Measurements from ENCODE around the gene CD300A. TPM values are rescaled to one million over a fixed set of nuclear protein-coding genes. Genes with fewer than 3 reads are reported as not detected.

CD300A gene
- total RNA-seq = 1 to 10 TPM; 3.7 to 7.0 (median 5.2) TPM
- long read RNA-seq, donor 1, transcript CD300A-202 (7 exons, 1,858 nt) = major isoform, 6 of 7 reads
- long read RNA-seq, donor 1, partial matches to known transcripts = 0 of 7 reads
- long read RNA-seq, donor 1, other reads (novel, unspliced or antisense) = 1 of 7 reads
- long read RNA-seq, donor 2, transcript CD300A-202 (7 exons, 1,858 nt) = major isoform, 5 of 7 reads
- long read RNA-seq, donor 2, partial matches to known transcripts = 0 of 7 reads
- long read RNA-seq, donor 2, other reads (novel, unspliced or antisense) = 1 of 7 reads

DNA sequence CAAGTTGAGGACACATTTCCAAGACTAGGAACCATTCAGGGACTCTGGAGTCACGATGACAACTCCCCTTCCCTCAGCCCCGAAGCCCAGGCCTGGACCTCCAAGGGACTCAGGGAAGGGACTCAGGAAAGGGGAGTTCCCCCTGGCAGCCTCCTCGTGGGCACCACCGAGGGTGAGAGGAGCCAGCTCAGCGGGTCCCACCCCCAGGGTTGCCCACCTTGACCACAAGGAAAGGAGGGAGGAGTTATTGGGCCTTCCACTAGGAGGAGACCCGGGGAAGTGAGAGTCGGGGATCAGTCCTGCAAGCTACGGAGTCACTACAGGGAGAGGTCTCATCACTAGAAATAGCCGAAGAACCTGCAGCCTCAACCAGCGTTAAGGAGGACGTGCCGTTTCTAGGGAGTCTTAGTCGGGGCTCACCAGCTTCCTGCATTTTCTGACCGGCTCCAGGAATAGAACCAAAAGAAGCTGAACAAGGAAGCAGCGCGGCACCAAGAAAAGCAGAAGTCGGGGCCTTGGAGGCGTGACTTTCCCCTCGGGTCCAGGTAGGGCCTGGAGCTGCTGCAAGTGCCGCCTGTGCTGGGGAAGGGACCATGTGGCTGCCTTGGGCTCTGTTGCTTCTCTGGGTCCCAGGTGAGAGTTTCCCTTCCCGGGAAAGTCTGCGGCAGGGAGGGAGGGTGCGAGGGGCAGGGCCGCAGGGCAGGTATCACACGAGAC lies at the start of gene CD300A:
Gene CD300A (plus strand): TSS at position 524 of the 717 bp plus-strand sequence. CDS start 70 bp downstream, at position 594.
- TF ChIP-seq, protein P1, sequence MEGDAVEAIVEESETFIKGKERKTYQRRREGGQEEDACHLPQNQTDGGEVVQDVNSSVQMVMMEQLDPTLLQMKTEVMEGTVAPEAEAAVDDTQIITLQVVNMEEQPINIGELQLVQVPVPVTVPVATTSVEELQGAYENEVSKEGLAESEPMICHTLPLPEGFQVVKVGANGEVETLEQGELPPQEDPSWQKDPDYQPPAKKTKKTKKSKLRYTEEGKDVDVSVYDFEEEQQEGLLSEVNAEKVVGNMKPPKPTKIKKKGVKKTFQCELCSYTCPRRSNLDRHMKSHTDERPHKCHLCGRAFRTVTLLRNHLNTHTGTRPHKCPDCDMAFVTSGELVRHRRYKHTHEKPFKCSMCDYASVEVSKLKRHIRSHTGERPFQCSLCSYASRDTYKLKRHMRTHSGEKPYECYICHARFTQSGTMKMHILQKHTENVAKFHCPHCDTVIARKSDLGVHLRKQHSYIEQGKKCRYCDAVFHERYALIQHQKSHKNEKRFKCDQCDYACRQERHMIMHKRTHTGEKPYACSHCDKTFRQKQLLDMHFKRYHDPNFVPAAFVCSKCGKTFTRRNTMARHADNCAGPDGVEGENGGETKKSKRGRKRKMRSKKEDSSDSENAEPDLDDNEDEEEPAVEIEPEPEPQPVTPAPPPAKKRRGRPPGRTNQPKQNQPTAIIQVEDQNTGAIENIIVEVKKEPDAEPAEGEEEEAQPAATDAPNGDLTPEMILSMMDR (IDR thresholded peaks at IDR 0.05) = no peak
- peak; percentile 36 for ATAC-seq
- H3K9me3 ChIP-seq = no peaks in the 10 kb centered on the region
- H3K36me3 ChIP-seq (ENCODE audit: low read depth) = no peaks in the 10 kb centered on the region
- peak in 2 of 3 donors; percentile 55 to 79 for DNase-seq
- intact Hi-C loops (cut with DNase I, micrococcal nuclease) = no loop called here
- peaks cover 4% of the 10 kb centered on the region for H3K4me1 ChIP-seq (ENCODE audit: low read depth)
- H3K4me3 ChIP-seq = no peak within 1 kb of the TSS

DNA sequence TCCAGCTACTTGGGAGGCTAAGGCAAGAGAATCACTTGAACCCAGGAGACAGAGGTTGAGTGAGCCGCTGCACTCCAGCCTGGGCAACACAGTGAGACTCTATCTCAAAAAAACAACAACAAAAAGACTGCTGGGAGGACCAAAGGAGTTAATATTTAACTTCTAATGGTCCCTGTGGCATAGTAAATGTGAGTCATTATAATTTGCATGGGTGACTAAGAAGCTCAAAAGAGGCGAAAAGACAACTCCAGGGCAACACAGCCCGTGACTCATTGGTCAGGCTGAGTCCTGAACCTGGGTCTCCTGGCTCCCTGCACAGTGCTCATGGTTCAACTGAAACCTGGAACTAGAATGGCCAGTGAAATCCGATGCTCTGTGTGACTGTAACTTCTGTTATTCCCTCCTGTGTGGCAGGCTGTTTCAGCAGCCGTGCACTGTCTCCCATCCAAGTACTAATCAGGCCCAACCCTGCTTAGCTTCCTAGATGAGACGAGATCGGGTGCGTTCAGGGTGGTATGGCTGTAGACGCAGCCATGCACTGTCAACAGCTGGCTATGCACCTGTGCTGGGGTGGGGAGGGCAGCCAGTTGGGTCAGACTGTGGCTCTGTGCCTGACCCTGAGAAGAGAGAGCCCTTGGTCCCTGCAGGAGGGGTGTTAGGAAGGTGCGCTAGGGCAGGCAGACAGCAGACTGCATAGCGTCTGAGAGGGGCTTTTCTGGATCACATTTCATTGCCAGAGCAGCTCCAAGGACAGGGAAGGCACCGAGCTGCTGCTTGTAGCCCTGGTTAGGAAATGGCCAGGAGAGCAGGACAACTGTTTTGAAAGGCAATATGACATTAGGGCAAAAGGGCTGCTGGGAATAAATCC lies 49.0 kb upstream of the CD300A start:
- intact Hi-C loops (cut with DNase I, micrococcal nuclease) = no loop called here
- peak; percentile 87 for ATAC-seq
- Histone ChIP-seq H3K4me1 (ENCODE audit: low read depth) (peaks cover 24% of the 10 kb centered on the region), H3K9me3 (no peaks in the 10 kb centered on the region), H3K4me3 (no peak overlapping the region), H3K36me3 (ENCODE audit: low read depth) (no peaks in the 10 kb centered on the region)
- peak in 2 of 3 donors; percentile 60 to 63 for DNase-seq
- TF ChIP-seq, protein P1 (IDR thresholded peaks at IDR 0.05) = no peak

DNA sequence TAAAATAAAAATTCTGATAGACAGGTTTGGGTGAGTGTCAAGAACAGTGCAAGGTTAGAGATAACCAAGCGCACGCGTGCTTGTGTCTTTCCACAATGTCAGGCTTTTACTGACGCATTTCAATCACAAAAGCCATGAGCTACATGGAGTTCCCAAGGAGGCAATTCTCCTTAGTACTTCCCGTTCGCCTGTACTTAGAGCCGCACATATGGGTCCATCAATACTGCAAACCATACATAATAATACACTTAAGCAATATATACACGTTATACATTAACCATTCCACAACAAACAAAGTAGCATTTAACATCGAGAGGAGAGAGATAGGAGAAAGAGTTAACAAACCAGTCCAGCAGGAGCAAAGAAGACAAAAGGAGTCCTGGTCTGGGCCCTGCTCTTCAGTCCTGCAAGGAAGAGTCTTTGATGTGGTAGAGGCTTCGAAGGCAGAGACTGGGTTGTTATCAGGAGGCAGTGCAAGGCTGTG lies 46.5 kb upstream of the CD300A start:
- no peak overlapping the region for H3K4me3 ChIP-seq
- peak in 1 of 3 donors; percentile 52 for DNase-seq
- H3K4me1 ChIP-seq (ENCODE audit: low read depth) = peaks cover 24% of the 10 kb centered on the region
- no peaks in the 10 kb centered on the region for H3K36me3 ChIP-seq (ENCODE audit: low read depth)
- peak; percentile 76 for ATAC-seq
- intact Hi-C loops (cut with DNase I, micrococcal nuclease) = no loop called here
- TF ChIP-seq, protein P1 (IDR thresholded peaks at IDR 0.05) = no peak
- H3K9me3 ChIP-seq = no peaks in the 10 kb centered on the region

DNA sequence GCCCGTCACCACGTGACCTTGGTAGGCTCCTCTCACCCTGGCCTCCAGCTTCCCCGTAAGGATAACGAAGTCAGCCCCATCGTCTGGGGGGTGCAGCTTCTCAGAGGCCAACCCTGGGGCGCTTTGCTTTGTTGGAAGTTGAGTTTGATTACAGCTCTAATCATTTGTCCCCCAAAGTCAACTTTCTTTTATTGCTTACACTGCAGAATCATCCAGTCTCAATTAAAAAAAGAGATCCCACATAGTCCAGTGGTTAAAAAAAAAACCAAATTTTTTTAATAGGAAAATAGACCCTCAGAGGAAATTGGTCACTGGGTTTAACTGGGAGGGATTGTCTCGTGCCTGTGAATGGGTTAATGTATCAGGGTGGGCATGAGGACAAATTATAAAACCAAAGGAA lies 42.3 kb upstream of the CD300A start:
- H3K36me3 ChIP-seq (ENCODE audit: low read depth) = no peaks in the 10 kb centered on the region
- H3K9me3 ChIP-seq = no peaks in the 10 kb centered on the region
- ATAC-seq = no peak
- H3K4me3 ChIP-seq = no peak overlapping the region
- H3K4me1 ChIP-seq (ENCODE audit: low read depth) = peaks cover 22% of the 10 kb centered on the region
- TF ChIP-seq, protein P1 (IDR thresholded peaks at IDR 0.05) = no peak
- intact Hi-C loops (cut with DNase I, micrococcal nuclease) = no loop called here
- DNase-seq = no peak

DNA sequence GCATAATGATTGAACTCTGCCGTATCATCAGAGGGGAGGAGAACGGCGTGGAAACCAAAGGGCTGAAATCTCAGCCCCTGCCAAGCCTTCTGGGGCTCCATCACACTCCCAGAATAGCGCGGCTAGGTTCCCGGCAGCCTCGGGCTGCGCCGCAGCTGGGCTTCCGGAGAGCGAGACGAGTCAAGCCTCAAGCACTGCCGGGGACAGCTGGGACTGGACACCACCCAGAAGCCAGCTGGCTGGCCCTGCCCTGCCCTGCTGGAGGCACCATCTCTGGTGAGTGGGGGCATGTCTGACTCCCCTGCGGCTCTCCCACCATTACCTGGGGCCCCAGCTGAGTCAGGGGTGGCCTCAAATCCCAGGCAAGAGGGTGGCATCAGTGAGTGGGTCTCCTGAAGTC lies 41.8 kb upstream of the CD300A start:
- Histone ChIP-seq H3K4me1 (ENCODE audit: low read depth) (peaks cover 27% of the 10 kb centered on the region), H3K4me3 (no peak overlapping the region), H3K36me3 (ENCODE audit: low read depth) (no peaks in the 10 kb centered on the region), H3K9me3 (no peaks in the 10 kb centered on the region)
- DNase-seq = no peak
- TF ChIP-seq, protein P1 (IDR thresholded peaks at IDR 0.05) = no peak
- intact Hi-C loops (cut with DNase I, micrococcal nuclease) = no loop called here
- ATAC-seq = no peak

Measured in mucosa of descending colon (tissue), 3 donors.